IMR-90 (cell line): ENCODE measurements around the gene ANO1.

ENCODE experiments used
- BHLHE40 ChIP-seq: fragments of 150-350 bp; IDR thresholded peaks from 2 replicates; pipeline ENCODE4 v1.6.1; 2016; ENCODE audit warnings: mild to moderate bottlenecking, low read depth, low read length
- CEBPB ChIP-seq: IDR thresholded peaks from 2 replicates; pipeline ENCODE4 v1.6.1; 2012; ENCODE audit warnings: low read depth, low read length, improper control_type of control experiment
- CHD1 ChIP-seq: IDR thresholded peaks from 2 replicates; pipeline ENCODE4 v1.6.1; 2012; ENCODE audit warnings: low read depth, low read length, improper control_type of control experiment
- CTCF ChIP-seq: conservative IDR thresholded peaks from 2 replicates; pipeline ENCODE4 v1.5.1; 2012; ENCODE audit warnings: mild to moderate bottlenecking, low read depth, low read length, improper control_type of control experiment
- FOS ChIP-seq: fragments of 150-350 bp; IDR thresholded peaks from 2 replicates; pipeline ENCODE4 v1.6.1; 2016; ENCODE audit warnings: low read depth, low read length
- MAFK ChIP-seq: IDR thresholded peaks from 2 replicates; pipeline ENCODE4 v1.6.1; 2012; ENCODE audit warnings: low read depth, low read length, improper control_type of control experiment
- MAZ ChIP-seq: IDR thresholded peaks from 2 replicates; pipeline ENCODE4 v1.6.1; 2012; ENCODE audit warnings: low read depth, mild to moderate bottlenecking, low read length, improper control_type of control experiment, moderate library complexity, borderline replicate concordance
- NFE2L2 ChIP-seq: fragments of 150-350 bp; IDR thresholded peaks from 2 replicates; pipeline ENCODE4 v1.6.1; 2016; ENCODE audit warnings: low read depth, mild to moderate bottlenecking, low read length
- POLR2A ChIP-seq: IDR thresholded peaks from 2 replicates; pipeline ENCODE4 v1.6.1; 2012; ENCODE audit warnings: mild to moderate bottlenecking, low read depth, low read length
- RAD21 ChIP-seq: IDR thresholded peaks from 2 replicates; pipeline ENCODE4 v1.6.1; 2012; ENCODE audit warnings: low read length, improper control_type of control experiment
- RFX5 ChIP-seq: IDR thresholded peaks from 2 replicates; pipeline ENCODE4 v1.8.0; 2012; ENCODE audit warnings: low read depth, mild to moderate bottlenecking, low read length, moderate library complexity
- USF2 ChIP-seq: fragments of 150-350 bp; IDR thresholded peaks from 2 replicates; pipeline ENCODE4 v1.6.1; 2017; ENCODE audit warnings: mild to moderate bottlenecking, antibody characterized with exemption, low read length, low read depth

GRCh38 chr11:70203751-70204465 lies 125.8 kb downstream of the ANO1 start:
- TF ChIP-seq USF2 (no peak), CTCF (no peak), MAFK (no peak; the same call in 1 of the 2 replicates), POLR2A (peak; percentile 89), CHD1 (no peak), CEBPB (no peak), BHLHE40 (no peak), RAD21 (peak; percentile 19), MAZ (0 out of 2 replicates have a peak, but pooled peaks have one; percentile 21), FOS (peak; percentile 87), NFE2L2 (no peak), RFX5 (no peak)
